Panc1 (cell line): ENCODE data around the gene STYXL1. TPM values are rescaled to one million over a fixed set of nuclear protein-coding genes. Genes with fewer than 3 reads are reported as not detected.

Experiments
- ATAC-seq: fragments of 200-7000 bp; cut with Tn5 transposase; 2 replicates; pipeline ENCODE4 v1.9.1; 2020; ENCODE audit warnings: mild to moderate bottlenecking, moderate library complexity
- BruUV-seq: library from RNA; stranded (reverse); fragments of 400-500 nt; replicated peaks from 2 replicates; lab custom pipeline; 2021; lab: Mats Ljungman, UMichigan
- CTCF ChIA-PET: fragments of 300-600 bp; sonication (Branson Sonifier 250); formaldehyde crosslinking; loops from one replicate; lab custom pipeline; 2022; ENCODE audit warnings: antibody characterized with exemption; lab: Charles Lee
- POLR2A ChIA-PET: fragments of 300-600 bp; sonication (Branson Sonifier 250); formaldehyde crosslinking; loops from one replicate; lab custom pipeline; 2022; ENCODE audit warnings: antibody characterized with exemption; lab: Charles Lee
- DNase-seq: peaks from one replicate; pipeline ENCODE4 v3.0.0-alpha.2; 2010; ENCODE audit warnings: low read depth, low spot score
- H3K27ac ChIP-seq: 2 replicates; pipeline ENCODE4 v1.5.1; 2011; ENCODE audit warnings: mild to moderate bottlenecking, low read length, inconsistent platforms
- H3K27me3 ChIP-seq: fragments of 200-500 bp; sonication (Bioruptor generic); 2 replicates; pipeline ENCODE4 v1.6.0; 2014; ENCODE audit warnings: low read length, inconsistent platforms; ENCODE audit not compliant: control insufficient read depth, insufficient read depth
- H3K36me3 ChIP-seq: fragments of 200-500 bp; sonication (Bioruptor generic); 2 replicates; pipeline ENCODE4 v1.5.1; 2014; ENCODE audit warnings: inconsistent platforms, mild to moderate bottlenecking, low read length, moderate library complexity; ENCODE audit not compliant: control insufficient read depth, insufficient read depth
- H3K4me1 ChIP-seq: 2 replicates; pipeline ENCODE4 v1.5.1; 2011; ENCODE audit warnings: inconsistent platforms, mild to moderate bottlenecking, low read length, moderate library complexity; ENCODE audit not compliant: control insufficient read depth, insufficient read depth
- H3K4me3 ChIP-seq, 2 experiments: 2 replicates each; pipeline ENCODE4 v1.5.1; 2011 to 2012; ENCODE audit warnings: low read depth in 2 of 2, low read length in 2 of 2, mild to moderate bottlenecking in 2 of 2, inconsistent platforms in 1 of 2, moderate library complexity in 1 of 2
- H3K9me3 ChIP-seq: fragments of 200-500 bp; sonication (Bioruptor generic); 2 replicates; pipeline ENCODE4 v1.5.1; 2014; ENCODE audit warnings: low read depth, mild to moderate bottlenecking, inconsistent platforms, low read length, moderate library complexity; ENCODE audit not compliant: control insufficient read depth, insufficient read depth
- CTCF ChIP-seq: fragments of 450-650 bp; IDR thresholded peaks from 2 replicates; pipeline ENCODE4 v1.5.1; 2017; ENCODE audit warnings: mild to moderate bottlenecking
- POLR2AphosphoS5 ChIP-seq: IDR thresholded peaks from 2 replicates; pipeline ENCODE4 v1.6.1; 2012; ENCODE audit warnings: mild to moderate bottlenecking, low read depth, low read length, moderate library complexity
- REST ChIP-seq, 2 experiments: IDR thresholded peaks; 2 replicates each; pipeline ENCODE4 v1.6.1; 2011 to 2012; ENCODE audit warnings: low read depth in 2 of 2, control low read depth in 1 of 2, low read length in 1 of 2, mild to moderate bottlenecking in 1 of 2, moderate library complexity in 1 of 2; ENCODE audit not compliant: insufficient read depth in 1 of 2
- TCF7L2 ChIP-seq: IDR thresholded peaks from 2 replicates; pipeline ENCODE4 v1.6.1; 2011; ENCODE audit warnings: mild to moderate bottlenecking, low read depth, low read length, inconsistent platforms
- in situ Hi-C: cut with HindIII; loops from 2 replicates; pipeline ENCODE4 v1.10.0; 2016; ENCODE audit warnings: low sequenced_read_pairs, low pct_unique_long_range_greater_than_20kb
- intact Hi-C: fragments of 100-400 bp; cut with micrococcal nuclease; formaldehyde crosslinking; loops from one replicate; pipeline ENCODE4 v1.10.0; 2022; ENCODE audit not compliant: unreplicated experiment
- total RNA-seq: library from RNA; stranded (reverse); gene quantifications from one replicate; pipeline ENCODE4 v1.2.1, GENCODE V29; 2021; ENCODE audit not compliant: unreplicated experiment

Gene STYXL1
- total RNA-seq, 1 experiment from 2014 or later = 57.6 TPM

- no TSS peak for BruUV-seq
- intact Hi-C loops (no loop called here), in situ Hi-C loops (no loop called here)
- no peaks in the 10 kb centered on the region for H3K9me3 ChIP-seq
- ChIA-PET CTCF (no interaction called here), POLR2A (no interaction called here)
- no peak for ATAC-seq
- H3K36me3 ChIP-seq = no peaks in the 10 kb centered on the region
- TF ChIP-seq POLR2AphosphoS5 (no peak), CTCF (no peak)
- no peak for DNase-seq
- H3K4me1 ChIP-seq = peaks cover 18% of the 10 kb centered on the region
- no peak overlapping the region for H3K27ac ChIP-seq
- H3K4me3 ChIP-seq = no peak overlapping the region
- H3K27me3 ChIP-seq = no peaks in the 10 kb centered on the region
Measured at GRCh38 chr7:75960372-75960771, 87.4 kb downstream of the STYXL1 start.

GRCh38 chr7:75958802-75959543 lies 88.8 kb downstream of the STYXL1 start:
- DNase-seq = no peak
- in situ Hi-C loops (no loop called here), intact Hi-C loops (no loop called here)
- Histone ChIP-seq H3K36me3 (no peaks in the 10 kb centered on the region), H3K27me3 (no peaks in the 10 kb centered on the region), H3K4me3 (no peak overlapping the region), H3K9me3 (no peaks in the 10 kb centered on the region), H3K27ac (no peak overlapping the region), H3K4me1 (peaks cover 20% of the 10 kb centered on the region)
- BruUV-seq = no TSS peak
- POLR2A ChIA-PET = no interaction called here
- CTCF ChIA-PET = no interaction called here
- no peak for TF ChIP-seq CTCF
- no peak for TF ChIP-seq TCF7L2
- TF ChIP-seq REST (IDR thresholded peaks at IDR 0.05; ENCODE audit: insufficient read depth in 1 of 2, low read depth in 2 of 2, low read length in 1 of 2) = no peak
- no peak for ATAC-seq
